ENCODE data around the gene SLC35F4. TPM values are rescaled to one million over a fixed set of nuclear protein-coding genes. Genes with fewer than 3 reads are reported as not detected.

The SLC35F4 gene
- total and polyA plus RNA-seq, 2 of the 4 experiments (the other 2 are of a cell fraction), result not detected

- Histone ChIP-seq H2AFZ (replicated peaks; ENCODE audit: low read length, poor library complexity) (no peak overlapping the region), H2BK5ac (ENCODE audit: low read depth, low read length, poor library complexity, severe bottlenecking) (no peak overlapping the region), H2BK20ac (ENCODE audit: low read depth, low read length) (no peak overlapping the region), H3K4me3 (ENCODE audit: insufficient read depth, low read depth, low read length) (no peak overlapping the region), H4K20me1 (ENCODE audit: insufficient read depth, low read length) (no peaks in the 10 kb centered on the region), H3K27ac (ENCODE audit: insufficient read depth, low read length) (no peak overlapping the region), H3K18ac (ENCODE audit: low read depth, low read length) (no peak overlapping the region), H3K79me1 (ENCODE audit: low read depth in 1 of 2, low read length in 2 of 2) (no peaks in the 10 kb centered on the region), H4K8ac (ENCODE audit: low read depth in 2 of 2, low read length in 2 of 2) (no peak overlapping the region), H4K91ac (ENCODE audit: insufficient read depth, low read depth, low read length) (no peak overlapping the region), H2BK120ac (ENCODE audit: low read depth, low read length) (no peak overlapping the region), H2AK9ac (replicated peaks; ENCODE audit: low read depth, low read length, poor library complexity) (no peak overlapping the region), H3K36me3 (ENCODE audit: control insufficient read depth, insufficient read depth, low read length) (no peaks in the 10 kb centered on the region), H3K9me1 (ENCODE audit: insufficient read depth, low read length) (no peaks in the 10 kb centered on the region), H3K56ac (ENCODE audit: extremely low read depth, insufficient read depth, low read length) (no peak overlapping the region), H2BK15ac (ENCODE audit: low read depth, low read length) (no peak overlapping the region), H3K4ac (ENCODE audit: low read depth, low read length) (no peak overlapping the region), H3K23ac (ENCODE audit: low read depth, low read length) (no peak overlapping the region), H3K14ac (replicated peaks; ENCODE audit: low read depth, low read length) (no peak overlapping the region), H3K4me2 (ENCODE audit: low read depth, low read length) (no peak overlapping the region), H2AK5ac (ENCODE audit: low read depth, low read length) (no peak overlapping the region), H3K27me3 (ENCODE audit: control insufficient read depth, insufficient read depth, low read length) (no peaks in the 10 kb centered on the region), H3K4me1 (ENCODE audit: control insufficient read depth, insufficient read depth, low read length) (no peaks in the 10 kb centered on the region), H3K9ac (ENCODE audit: low read depth, low read length) (no peak overlapping the region), H3K9me3 (ENCODE audit: control insufficient read depth, insufficient read depth, low read length) (peaks cover 7% of the 10 kb centered on the region), H4K5ac (ENCODE audit: low read depth, low read length) (no peak overlapping the region)
- ChIA-PET CTCF (no interaction called here), POLR2A (ENCODE audit: unreplicated experiment) (no interaction called here)
- in situ Hi-C loops (cut with MboI; ENCODE audit: low sequenced_read_pairs) (no loop called here), dilution Hi-C loops (cut with HindIII; ENCODE audit: low sequenced_read_pairs, unreplicated experiment) (no loop called here), intact Hi-C loops (cut with micrococcal nuclease) (no loop called here)
- DNase-seq (no peak), ATAC-seq (ENCODE audit: low read depth) (no peak)
- no TSS peak for BruUV-seq (replicated peaks)
- TF ChIP-seq CEBPB (IDR thresholded peaks at IDR 0.05; ENCODE audit: low read depth, low read length), result no peak
- TF ChIP-seq, protein P1, sequence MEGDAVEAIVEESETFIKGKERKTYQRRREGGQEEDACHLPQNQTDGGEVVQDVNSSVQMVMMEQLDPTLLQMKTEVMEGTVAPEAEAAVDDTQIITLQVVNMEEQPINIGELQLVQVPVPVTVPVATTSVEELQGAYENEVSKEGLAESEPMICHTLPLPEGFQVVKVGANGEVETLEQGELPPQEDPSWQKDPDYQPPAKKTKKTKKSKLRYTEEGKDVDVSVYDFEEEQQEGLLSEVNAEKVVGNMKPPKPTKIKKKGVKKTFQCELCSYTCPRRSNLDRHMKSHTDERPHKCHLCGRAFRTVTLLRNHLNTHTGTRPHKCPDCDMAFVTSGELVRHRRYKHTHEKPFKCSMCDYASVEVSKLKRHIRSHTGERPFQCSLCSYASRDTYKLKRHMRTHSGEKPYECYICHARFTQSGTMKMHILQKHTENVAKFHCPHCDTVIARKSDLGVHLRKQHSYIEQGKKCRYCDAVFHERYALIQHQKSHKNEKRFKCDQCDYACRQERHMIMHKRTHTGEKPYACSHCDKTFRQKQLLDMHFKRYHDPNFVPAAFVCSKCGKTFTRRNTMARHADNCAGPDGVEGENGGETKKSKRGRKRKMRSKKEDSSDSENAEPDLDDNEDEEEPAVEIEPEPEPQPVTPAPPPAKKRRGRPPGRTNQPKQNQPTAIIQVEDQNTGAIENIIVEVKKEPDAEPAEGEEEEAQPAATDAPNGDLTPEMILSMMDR (conservative IDR thresholded peaks at IDR 0.05; ENCODE audit: low read depth, low read length), result no peak
- no CpG with 5 or more reads among the region's 4 CpGs for WGBS, 2 experiments (ENCODE audit: extremely low coverage in 2 of 2, insufficient read length in 1 of 2)
These were observed 316.0 kb downstream of the SLC35F4 start for GRCh38 chr14:57549765-57550420.
